LNCAP (cell line): ENCODE data around the gene MNAT1.

ENCODE experiments used
- TF ChIP-seq, protein P1 (sequence below): fragments of 450-650 bp; IDR thresholded peaks from 2 replicates; pipeline ENCODE4 v1.5.1; 2017; ENCODE audit warnings: mild to moderate bottlenecking

MNAT1 gene

DNA sequence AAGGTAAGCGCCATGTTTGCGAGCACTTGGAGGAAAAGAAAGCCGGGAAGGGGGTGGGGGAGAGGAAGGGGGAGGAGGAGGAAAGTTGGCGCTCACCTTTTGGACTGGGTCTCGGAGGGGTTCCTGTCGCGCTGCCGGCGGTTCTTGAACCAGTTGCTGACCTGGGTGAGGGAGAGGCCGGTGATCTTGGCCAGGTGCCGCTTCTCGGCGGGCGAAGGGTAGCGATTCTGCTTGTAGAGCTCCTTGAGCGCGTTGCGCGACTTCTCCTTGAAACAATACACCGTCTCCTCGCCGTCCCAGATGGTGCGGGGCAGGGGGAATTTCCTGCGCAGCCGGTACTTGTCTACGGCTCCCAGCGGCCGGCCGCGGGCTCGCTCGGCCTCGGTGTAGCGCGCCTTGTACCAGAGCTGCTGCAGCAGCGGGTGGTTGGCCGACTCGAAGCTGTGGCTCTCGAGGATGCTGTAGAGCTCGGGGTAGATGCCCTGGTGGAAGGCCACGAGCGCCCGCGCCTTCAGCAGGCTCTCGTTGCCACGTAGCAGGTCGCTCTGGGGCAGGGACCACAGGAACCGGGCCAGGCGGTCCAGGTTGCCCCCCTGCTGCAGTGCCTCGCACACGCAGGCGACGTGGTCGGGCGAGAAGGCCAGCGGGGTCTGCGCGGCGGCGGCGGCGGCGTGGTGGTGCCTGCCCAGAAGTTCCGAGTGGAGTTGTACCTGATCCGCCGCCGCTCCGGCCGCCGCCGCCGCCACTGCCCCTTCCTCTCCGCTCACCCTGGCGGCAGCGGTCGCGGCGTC lies 11.2 kb upstream of the MNAT1 start:
- TF ChIP-seq, protein P1, sequence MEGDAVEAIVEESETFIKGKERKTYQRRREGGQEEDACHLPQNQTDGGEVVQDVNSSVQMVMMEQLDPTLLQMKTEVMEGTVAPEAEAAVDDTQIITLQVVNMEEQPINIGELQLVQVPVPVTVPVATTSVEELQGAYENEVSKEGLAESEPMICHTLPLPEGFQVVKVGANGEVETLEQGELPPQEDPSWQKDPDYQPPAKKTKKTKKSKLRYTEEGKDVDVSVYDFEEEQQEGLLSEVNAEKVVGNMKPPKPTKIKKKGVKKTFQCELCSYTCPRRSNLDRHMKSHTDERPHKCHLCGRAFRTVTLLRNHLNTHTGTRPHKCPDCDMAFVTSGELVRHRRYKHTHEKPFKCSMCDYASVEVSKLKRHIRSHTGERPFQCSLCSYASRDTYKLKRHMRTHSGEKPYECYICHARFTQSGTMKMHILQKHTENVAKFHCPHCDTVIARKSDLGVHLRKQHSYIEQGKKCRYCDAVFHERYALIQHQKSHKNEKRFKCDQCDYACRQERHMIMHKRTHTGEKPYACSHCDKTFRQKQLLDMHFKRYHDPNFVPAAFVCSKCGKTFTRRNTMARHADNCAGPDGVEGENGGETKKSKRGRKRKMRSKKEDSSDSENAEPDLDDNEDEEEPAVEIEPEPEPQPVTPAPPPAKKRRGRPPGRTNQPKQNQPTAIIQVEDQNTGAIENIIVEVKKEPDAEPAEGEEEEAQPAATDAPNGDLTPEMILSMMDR = no peak

DNA sequence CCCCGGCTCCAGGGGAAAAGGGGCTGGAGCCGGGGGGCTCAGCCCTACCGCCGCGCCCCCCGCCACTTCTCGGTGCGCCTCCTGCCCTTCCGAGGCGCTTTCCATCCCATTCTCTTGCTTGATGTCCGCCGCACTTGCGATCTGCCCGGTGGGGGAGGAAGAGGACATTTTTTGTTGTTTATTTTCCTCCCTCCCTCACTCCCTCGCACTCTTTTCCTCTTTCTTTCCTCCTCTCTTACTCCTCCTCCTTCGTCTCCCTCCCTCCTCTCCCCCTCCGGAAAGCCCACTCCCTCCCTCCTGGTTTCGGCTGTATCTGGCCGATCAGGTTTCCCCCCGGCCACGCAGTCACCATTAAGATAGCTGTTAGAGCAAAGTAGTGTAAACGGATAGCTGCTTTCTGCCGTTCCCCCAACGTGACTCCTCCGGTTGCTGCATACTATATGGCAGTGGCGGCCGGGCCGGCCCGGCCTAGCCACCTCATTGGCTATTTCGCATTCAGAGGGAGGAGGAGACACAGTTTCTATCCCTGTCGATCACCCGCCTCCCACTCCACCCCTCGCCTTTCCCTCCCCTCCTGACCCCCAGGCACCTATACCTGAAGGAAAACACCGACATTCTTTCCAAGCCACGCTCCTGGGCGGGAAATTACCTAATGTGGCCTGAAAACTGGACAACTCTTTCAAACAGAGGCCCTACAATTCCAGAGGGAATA lies 10.5 kb upstream of the MNAT1 start, which contains the start of gene SIX4:
SIX4 (minus strand) TSS at position 445 of the 712 bp plus-strand sequence; CDS start at position 168, 277 bp downstream.
- TF ChIP-seq, protein P1 = no peak

DNA sequence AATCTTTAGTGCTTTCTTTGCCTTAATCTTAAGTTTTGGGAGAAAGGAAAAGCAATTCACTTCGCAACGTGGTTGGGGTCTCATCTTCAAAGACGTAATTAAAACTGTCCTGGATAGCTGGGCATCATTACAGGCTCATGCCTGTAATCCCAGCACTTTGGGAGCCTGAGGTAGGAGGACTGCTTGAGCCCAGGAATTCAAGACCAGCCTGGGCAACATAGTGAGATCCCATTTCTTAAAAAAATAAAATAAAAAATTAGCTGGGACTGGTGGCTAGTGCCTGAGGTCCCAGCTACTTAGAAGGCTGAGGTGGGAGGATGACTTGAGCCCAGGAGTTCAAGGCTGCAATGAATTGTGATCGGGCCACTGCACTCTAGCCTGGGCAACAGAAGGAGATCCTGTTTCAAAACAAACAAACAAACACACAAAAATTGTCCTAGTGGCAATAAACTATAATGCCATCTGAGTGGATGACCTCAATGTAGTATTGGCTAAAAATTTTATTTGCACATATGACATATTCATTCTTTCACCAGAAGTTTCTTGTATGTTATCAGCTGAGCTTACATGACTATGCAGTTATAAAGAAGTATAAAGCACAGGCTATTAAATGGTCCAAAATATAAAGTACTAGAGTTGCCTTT lies 1.6 kb upstream of the MNAT1 start:
- TF ChIP-seq, protein P1 = no peak

GRCh38 chr14:60735416-60735815 lies 855 bp downstream of the MNAT1 start:
- TF ChIP-seq, protein P1 = no peak

- TF ChIP-seq, protein P1 = no peak
Observed at GRCh38 chr14:60736494-60736893, 1.9 kb downstream of the MNAT1 start.

GRCh38 chr14:60738843-60739508 lies 4.4 kb downstream of the MNAT1 start:
- TF ChIP-seq, protein P1 = no peak

- TF ChIP-seq, protein P1 = no peak
Observed at GRCh38 chr14:60744566-60744965, 10.0 kb downstream of the MNAT1 start.
